Measurements from ENCODE around the gene POLR2M. TPM values are rescaled to one million over a fixed set of nuclear protein-coding genes. Genes with fewer than 3 reads are reported as not detected.

Gene POLR2M
- total and polyA plus RNA-seq, 2 experiments from 2014 or later, result 19.6 to 46.3 TPM

DNA sequence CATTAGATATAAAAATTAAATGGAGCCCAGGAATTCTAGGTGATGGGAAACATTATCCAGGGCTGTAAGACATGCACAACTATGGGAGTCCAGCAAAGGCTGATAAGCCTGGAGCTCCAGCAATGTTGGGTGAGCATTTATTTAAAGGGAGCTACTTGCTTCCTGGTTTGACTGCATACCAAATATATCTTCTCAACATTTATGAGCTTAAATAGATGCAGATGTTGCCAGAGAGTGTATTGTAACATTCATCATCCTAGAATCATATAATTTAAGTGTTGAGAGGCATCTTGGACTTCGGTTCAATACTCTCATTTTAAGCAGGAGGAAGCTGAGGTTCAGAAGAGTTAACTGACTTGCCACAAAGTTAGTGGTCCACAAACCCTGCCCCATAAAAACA, 12.2 kb upstream of the POLR2M start:
- no peak for DNase-seq (ENCODE audit: low spot score)
- Histone ChIP-seq H3K9me2 (ENCODE audit: insufficient read depth) (no peaks in the 10 kb centered on the region), H3K4me2 (no peak overlapping the region), H3K4me3 (no peak overlapping the region), H3K27me3 (ENCODE audit: insufficient read depth) (no peaks in the 10 kb centered on the region), H3K27ac (ENCODE audit: low read depth) (no peak overlapping the region), H3K4me1 (ENCODE audit: insufficient read depth) (no peaks in the 10 kb centered on the region), H3F3A (replicated peaks; ENCODE audit: low read depth) (no peaks in the 10 kb centered on the region), H3K79me2 (replicated peaks; ENCODE audit: insufficient read depth) (no peaks in the 10 kb centered on the region), H3K36me3 (ENCODE audit: insufficient read depth) (no peaks in the 10 kb centered on the region), H4K20me1 (replicated peaks; ENCODE audit: insufficient read depth) (no peaks in the 10 kb centered on the region), H2AFZ (no peak overlapping the region)
- no peaks in the 10 kb centered on the region for H3K9me3 Mint-ChIP-seq
- no peak overlapping the region for H3K4me3 Mint-ChIP-seq
- no peaks in the 10 kb centered on the region for H3K36me3 Mint-ChIP-seq (ENCODE audit: low read depth)
- no peak for ATAC-seq
- TF ChIP-seq CREB1 (CRISPR knock-in tag; IDR thresholded peaks at IDR 0.05; ENCODE audit: low read depth) (no peak), ZNF331 (CRISPR knock-in tag; IDR thresholded peaks at IDR 0.05; ENCODE audit: low read depth) (no peak), EZH2 (IDR thresholded peaks at IDR 0.05; ENCODE audit: low read depth, unreplicated experiment) (no peak), POLR2AphosphoS5 (IDR thresholded peaks at IDR 0.05; ENCODE audit: low read depth) (no peak), STAT1 (IDR thresholded peaks at IDR 0.05; ENCODE audit: unreplicated experiment) (no peak), JUNB (IDR thresholded peaks at IDR 0.05; ENCODE audit: unreplicated experiment) (no peak), NANOG (IDR thresholded peaks at IDR 0.05; ENCODE audit: borderline replicate concordance) (no peak), ZNF114 (CRISPR knock-in tag; IDR thresholded peaks at IDR 0.05) (no peak), EZH2phosphoT487 (IDR thresholded peaks at IDR 0.05; ENCODE audit: unreplicated experiment) (no peak)
- TF ChIP-seq, protein P1, sequence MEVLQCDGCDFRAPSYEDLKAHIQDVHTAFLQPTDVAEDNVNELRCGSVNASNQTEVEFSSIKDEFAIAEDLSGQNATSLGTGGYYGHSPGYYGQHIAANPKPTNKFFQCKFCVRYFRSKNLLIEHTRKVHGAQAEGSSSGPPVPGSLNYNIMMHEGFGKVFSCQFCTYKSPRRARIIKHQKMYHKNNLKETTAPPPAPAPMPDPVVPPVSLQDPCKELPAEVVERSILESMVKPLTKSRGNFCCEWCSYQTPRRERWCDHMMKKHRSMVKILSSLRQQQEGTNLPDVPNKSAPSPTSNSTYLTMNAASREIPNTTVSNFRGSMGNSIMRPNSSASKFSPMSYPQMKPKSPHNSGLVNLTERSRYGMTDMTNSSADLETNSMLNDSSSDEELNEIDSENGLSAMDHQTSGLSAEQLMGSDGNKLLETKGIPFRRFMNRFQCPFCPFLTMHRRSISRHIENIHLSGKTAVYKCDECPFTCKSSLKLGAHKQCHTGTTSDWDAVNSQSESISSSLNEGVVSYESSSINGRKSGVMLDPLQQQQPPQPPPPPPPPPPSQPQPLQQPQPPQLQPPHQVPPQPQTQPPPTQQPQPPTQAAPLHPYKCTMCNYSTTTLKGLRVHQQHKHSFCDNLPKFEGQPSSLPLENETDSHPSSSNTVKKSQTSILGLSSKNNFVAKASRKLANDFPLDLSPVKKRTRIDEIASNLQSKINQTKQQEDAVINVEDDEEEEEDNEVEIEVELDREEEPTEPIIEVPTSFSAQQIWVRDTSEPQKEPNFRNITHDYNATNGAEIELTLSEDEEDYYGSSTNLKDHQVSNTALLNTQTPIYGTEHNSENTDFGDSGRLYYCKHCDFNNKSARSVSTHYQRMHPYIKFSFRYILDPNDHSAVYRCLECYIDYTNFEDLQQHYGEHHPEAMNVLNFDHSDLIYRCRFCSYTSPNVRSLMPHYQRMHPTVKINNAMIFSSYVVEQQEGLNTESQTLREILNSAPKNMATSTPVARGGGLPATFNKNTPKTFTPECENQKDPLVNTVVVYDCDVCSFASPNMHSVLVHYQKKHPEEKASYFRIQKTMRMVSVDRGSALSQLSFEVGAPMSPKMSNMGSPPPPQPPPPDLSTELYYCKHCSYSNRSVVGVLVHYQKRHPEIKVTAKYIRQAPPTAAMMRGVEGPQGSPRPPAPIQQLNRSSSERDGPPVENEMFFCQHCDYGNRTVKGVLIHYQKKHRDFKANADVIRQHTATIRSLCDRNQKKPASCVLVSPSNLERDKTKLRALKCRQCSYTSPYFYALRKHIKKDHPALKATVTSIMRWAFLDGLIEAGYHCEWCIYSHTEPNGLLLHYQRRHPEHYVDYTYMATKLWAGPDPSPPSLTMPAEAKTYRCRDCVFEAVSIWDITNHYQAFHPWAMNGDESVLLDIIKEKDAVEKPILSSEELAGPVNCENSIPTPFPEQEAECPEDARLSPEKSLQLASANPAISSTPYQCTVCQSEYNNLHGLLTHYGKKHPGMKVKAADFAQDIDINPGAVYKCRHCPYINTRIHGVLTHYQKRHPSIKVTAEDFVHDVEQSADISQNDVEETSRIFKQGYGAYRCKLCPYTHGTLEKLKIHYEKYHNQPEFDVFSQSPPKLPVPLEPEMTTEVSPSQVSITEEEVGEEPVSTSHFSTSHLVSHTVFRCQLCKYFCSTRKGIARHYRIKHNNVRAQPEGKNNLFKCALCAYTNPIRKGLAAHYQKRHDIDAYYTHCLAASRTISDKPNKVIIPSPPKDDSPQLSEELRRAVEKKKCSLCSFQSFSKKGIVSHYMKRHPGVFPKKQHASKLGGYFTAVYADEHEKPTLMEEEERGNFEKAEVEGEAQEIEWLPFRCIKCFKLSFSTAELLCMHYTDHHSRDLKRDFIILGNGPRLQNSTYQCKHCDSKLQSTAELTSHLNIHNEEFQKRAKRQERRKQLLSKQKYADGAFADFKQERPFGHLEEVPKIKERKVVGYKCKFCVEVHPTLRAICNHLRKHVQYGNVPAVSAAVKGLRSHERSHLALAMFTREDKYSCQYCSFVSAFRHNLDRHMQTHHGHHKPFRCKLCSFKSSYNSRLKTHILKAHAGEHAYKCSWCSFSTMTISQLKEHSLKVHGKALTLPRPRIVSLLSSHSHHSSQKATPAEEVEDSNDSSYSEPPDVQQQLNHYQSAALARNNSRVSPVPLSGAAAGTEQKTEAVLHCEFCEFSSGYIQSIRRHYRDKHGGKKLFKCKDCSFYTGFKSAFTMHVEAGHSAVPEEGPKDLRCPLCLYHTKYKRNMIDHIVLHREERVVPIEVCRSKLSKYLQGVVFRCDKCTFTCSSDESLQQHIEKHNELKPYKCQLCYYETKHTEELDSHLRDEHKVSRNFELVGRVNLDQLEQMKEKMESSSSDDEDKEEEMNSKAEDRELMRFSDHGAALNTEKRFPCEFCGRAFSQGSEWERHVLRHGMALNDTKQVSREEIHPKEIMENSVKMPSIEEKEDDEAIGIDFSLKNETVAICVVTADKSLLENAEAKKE (CRISPR knock-in tag; IDR thresholded peaks at IDR 0.05), result no peak
- TF ChIP-seq, protein P2, sequence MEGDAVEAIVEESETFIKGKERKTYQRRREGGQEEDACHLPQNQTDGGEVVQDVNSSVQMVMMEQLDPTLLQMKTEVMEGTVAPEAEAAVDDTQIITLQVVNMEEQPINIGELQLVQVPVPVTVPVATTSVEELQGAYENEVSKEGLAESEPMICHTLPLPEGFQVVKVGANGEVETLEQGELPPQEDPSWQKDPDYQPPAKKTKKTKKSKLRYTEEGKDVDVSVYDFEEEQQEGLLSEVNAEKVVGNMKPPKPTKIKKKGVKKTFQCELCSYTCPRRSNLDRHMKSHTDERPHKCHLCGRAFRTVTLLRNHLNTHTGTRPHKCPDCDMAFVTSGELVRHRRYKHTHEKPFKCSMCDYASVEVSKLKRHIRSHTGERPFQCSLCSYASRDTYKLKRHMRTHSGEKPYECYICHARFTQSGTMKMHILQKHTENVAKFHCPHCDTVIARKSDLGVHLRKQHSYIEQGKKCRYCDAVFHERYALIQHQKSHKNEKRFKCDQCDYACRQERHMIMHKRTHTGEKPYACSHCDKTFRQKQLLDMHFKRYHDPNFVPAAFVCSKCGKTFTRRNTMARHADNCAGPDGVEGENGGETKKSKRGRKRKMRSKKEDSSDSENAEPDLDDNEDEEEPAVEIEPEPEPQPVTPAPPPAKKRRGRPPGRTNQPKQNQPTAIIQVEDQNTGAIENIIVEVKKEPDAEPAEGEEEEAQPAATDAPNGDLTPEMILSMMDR (conservative IDR thresholded peaks at IDR 0.05; ENCODE audit: low read depth in 2 of 2), result no peak
- TF ChIP-seq, protein P3, sequence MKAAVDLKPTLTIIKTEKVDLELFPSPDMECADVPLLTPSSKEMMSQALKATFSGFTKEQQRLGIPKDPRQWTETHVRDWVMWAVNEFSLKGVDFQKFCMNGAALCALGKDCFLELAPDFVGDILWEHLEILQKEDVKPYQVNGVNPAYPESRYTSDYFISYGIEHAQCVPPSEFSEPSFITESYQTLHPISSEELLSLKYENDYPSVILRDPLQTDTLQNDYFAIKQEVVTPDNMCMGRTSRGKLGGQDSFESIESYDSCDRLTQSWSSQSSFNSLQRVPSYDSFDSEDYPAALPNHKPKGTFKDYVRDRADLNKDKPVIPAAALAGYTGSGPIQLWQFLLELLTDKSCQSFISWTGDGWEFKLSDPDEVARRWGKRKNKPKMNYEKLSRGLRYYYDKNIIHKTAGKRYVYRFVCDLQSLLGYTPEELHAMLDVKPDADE (IDR thresholded peaks at IDR 0.05), result no peak
- TF ChIP-seq, protein P4, sequence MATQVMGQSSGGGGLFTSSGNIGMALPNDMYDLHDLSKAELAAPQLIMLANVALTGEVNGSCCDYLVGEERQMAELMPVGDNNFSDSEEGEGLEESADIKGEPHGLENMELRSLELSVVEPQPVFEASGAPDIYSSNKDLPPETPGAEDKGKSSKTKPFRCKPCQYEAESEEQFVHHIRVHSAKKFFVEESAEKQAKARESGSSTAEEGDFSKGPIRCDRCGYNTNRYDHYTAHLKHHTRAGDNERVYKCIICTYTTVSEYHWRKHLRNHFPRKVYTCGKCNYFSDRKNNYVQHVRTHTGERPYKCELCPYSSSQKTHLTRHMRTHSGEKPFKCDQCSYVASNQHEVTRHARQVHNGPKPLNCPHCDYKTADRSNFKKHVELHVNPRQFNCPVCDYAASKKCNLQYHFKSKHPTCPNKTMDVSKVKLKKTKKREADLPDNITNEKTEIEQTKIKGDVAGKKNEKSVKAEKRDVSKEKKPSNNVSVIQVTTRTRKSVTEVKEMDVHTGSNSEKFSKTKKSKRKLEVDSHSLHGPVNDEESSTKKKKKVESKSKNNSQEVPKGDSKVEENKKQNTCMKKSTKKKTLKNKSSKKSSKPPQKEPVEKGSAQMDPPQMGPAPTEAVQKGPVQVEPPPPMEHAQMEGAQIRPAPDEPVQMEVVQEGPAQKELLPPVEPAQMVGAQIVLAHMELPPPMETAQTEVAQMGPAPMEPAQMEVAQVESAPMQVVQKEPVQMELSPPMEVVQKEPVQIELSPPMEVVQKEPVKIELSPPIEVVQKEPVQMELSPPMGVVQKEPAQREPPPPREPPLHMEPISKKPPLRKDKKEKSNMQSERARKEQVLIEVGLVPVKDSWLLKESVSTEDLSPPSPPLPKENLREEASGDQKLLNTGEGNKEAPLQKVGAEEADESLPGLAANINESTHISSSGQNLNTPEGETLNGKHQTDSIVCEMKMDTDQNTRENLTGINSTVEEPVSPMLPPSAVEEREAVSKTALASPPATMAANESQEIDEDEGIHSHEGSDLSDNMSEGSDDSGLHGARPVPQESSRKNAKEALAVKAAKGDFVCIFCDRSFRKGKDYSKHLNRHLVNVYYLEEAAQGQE (IDR thresholded peaks at IDR 0.05; ENCODE audit: unreplicated experiment), result no peak
- H3K4me1 Mint-ChIP-seq, result no peaks in the 10 kb centered on the region
- H3K27me3 Mint-ChIP-seq (ENCODE audit: insufficient read depth, low read depth, poor library complexity), result no peaks in the 10 kb centered on the region
- no peak overlapping the region for H3K27ac Mint-ChIP-seq
